Activated CD8-positive, alpha-beta memory T cell treated with anti-CD3 and anti-CD28 coated beads for 48 hours (primary cell): ENCODE data around the gene GGNBP2.
A peak's percentile ranks its signal among the peaks of the same experiment; 100 is the strongest.

Experiments
- DNase-seq, 3 experiments: peaks; one replicate each; pipeline ENCODE4 v3.0.0-alpha.2; 2020; ENCODE audit warnings: low read depth in 2 of 3, low spot score in 2 of 3

GGNBP2 gene

GRCh38 chr17:36515837-36516236, 28.9 kb upstream of the GGNBP2 start:
- no peak for DNase-seq

- DNase-seq = no peak
Measured at GRCh38 chr17:36523113-36523512, 21.6 kb upstream of the GGNBP2 start.

- DNase-seq = no peak
Measured at GRCh38 chr17:36524428-36524876, 20.3 kb upstream of the GGNBP2 start.

GRCh38 chr17:36525113-36525512, 19.6 kb upstream of the GGNBP2 start:
- DNase-seq = no peak

- DNase-seq = no peak
Measured at GRCh38 chr17:36525888-36526287, 18.8 kb upstream of the GGNBP2 start.

GRCh38 chr17:36527621-36528250, 17.0 kb upstream of the GGNBP2 start:
- DNase-seq = no peak

- DNase-seq = no peak
Measured at GRCh38 chr17:36529121-36529520, 15.6 kb upstream of the GGNBP2 start.

- no peak for DNase-seq
Measured at GRCh38 chr17:36532435-36532975, 12.2 kb upstream of the GGNBP2 start.

- DNase-seq = peak; percentile 21 to 34 (median 34)
Measured at GRCh38 chr17:36533935-36534839, 10.5 kb upstream of the GGNBP2 start.

- DNase-seq = peak; percentile 63 to 88 (median 80)
Measured at GRCh38 chr17:36534840-36535668, 9.7 kb upstream of the GGNBP2 start, which contains the start of the genes MYO19 and PIGW. MYO19 (minus strand) TSS chr17:36534868; CDS start chr17:36532538, 2,330 bp downstream. PIGW (plus strand) TSS chr17:36534987; CDS start chr17:36537102, 2,115 bp downstream.

- DNase-seq = no peak
Measured at GRCh38 chr17:36535669-36536081, 9.0 kb upstream of the GGNBP2 start.

GRCh38 chr17:36540696-36541095, 4.0 kb upstream of the GGNBP2 start:
- no peak for DNase-seq

- no peak for DNase-seq
Measured at GRCh38 chr17:36542755-36543154, 2.0 kb upstream of the GGNBP2 start.

GRCh38 chr17:36544044-36544306, 744 bp upstream of the GGNBP2 start:
- DNase-seq = no peak

GRCh38 chr17:36545077-36545464, 352 bp downstream of the GGNBP2 start:
- DNase-seq = no peak

GRCh38 chr17:36545465-36546417, 1.0 kb downstream of the GGNBP2 start:
- peak; percentile 92 to 93 (median 93) for DNase-seq

- no peak for DNase-seq
Measured at GRCh38 chr17:36546418-36547093, 1.8 kb downstream of the GGNBP2 start.

- DNase-seq = no peak
Measured at GRCh38 chr17:36547776-36548175, 3.1 kb downstream of the GGNBP2 start.
